ENCODE data around the gene WDPCP.

- no peak for TF ChIP-seq CTCF (IDR thresholded peaks at IDR 0.05)
- no peak for TF ChIP-seq POLR2A (IDR thresholded peaks at IDR 0.05)
Measured at GRCh38 chr2:63099032-63099431, 489.2 kb downstream of the WDPCP start.

Measured in ovary (tissue), 3 donors.